NCI-H187 (cell line): ENCODE results near the gene ACIN1.

Source experiments
- DNase-seq, 2 experiments: peaks; one replicate each; lab custom pipeline; 2025; lab: John Stamatoyannopoulos, UW

The ACIN1 gene

GRCh38 chr14:23057757-23058653 is 36.9 kb downstream of the ACIN1 start:
- DNase-seq: no peak

GRCh38 chr14:23056956-23057756 is 37.8 kb downstream of the ACIN1 start, which contains the start of gene CDH24:
TSS of gene CDH24 (minus strand) at chr14:23057520. CDS start at chr14:23055733, 1,787 bp downstream.
- DNase-seq: no peak

- DNase-seq: no peak
These were observed 38.6 kb downstream of the ACIN1 start for GRCh38 chr14:23056145-23056955.

- DNase-seq: no peak
These were observed 39.3 kb downstream of the ACIN1 start for GRCh38 chr14:23055621-23056144.

- DNase-seq: no peak
These were observed 39.8 kb downstream of the ACIN1 start for GRCh38 chr14:23055147-23055550.

GRCh38 chr14:23054000-23054811 is 40.7 kb downstream of the ACIN1 start:
- DNase-seq: no peak

GRCh38 chr14:23053426-23053825 is 41.5 kb downstream of the ACIN1 start:
- no peak for DNase-seq

- no peak for DNase-seq
These were observed 42.3 kb downstream of the ACIN1 start for GRCh38 chr14:23052671-23053070.

- DNase-seq: no peak
These were observed 42.7 kb downstream of the ACIN1 start for GRCh38 chr14:23052182-23052623.

- no peak for DNase-seq
These were observed 43.5 kb downstream of the ACIN1 start for GRCh38 chr14:23051141-23052057.

- DNase-seq: no peak
These were observed 45.9 kb downstream of the ACIN1 start for GRCh38 chr14:23049011-23049410.

- DNase-seq: no peak
These were observed 46.9 kb downstream of the ACIN1 start for GRCh38 chr14:23047751-23048693.

- no peak for DNase-seq
These were observed 47.8 kb downstream of the ACIN1 start for GRCh38 chr14:23047034-23047634.

- DNase-seq: no peak
These were observed 49.2 kb downstream of the ACIN1 start for GRCh38 chr14:23045419-23046357.

- DNase-seq: no peak
These were observed 50.1 kb downstream of the ACIN1 start for GRCh38 chr14:23044840-23045239.

- no peak for DNase-seq
These were observed 51.2 kb downstream of the ACIN1 start for GRCh38 chr14:23043754-23044153.

GRCh38 chr14:23043145-23043544 is 51.8 kb downstream of the ACIN1 start:
- DNase-seq: no peak
